ENCODE measurements around the gene RRAGD.

DNA sequence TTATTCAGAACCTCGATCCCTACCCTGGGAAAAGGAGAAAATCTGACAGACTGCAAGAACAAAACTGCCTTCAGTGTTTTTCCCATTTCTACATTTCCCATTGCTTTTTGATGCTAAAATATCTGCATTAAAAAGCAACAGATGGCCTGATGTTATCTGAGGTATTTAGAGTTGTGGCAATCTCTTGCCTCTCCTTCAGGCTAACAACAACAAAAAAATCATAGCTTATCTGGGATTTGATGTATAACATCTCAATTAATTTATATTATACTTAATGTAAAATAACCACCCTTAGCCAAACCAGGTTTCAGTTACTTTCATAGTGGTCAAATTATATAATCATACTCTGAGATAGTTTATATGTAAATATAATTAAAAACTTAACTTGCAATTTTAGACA lies 81.2 kb downstream of the RRAGD start:
- TF ChIP-seq, protein P1, sequence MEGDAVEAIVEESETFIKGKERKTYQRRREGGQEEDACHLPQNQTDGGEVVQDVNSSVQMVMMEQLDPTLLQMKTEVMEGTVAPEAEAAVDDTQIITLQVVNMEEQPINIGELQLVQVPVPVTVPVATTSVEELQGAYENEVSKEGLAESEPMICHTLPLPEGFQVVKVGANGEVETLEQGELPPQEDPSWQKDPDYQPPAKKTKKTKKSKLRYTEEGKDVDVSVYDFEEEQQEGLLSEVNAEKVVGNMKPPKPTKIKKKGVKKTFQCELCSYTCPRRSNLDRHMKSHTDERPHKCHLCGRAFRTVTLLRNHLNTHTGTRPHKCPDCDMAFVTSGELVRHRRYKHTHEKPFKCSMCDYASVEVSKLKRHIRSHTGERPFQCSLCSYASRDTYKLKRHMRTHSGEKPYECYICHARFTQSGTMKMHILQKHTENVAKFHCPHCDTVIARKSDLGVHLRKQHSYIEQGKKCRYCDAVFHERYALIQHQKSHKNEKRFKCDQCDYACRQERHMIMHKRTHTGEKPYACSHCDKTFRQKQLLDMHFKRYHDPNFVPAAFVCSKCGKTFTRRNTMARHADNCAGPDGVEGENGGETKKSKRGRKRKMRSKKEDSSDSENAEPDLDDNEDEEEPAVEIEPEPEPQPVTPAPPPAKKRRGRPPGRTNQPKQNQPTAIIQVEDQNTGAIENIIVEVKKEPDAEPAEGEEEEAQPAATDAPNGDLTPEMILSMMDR (conservative IDR thresholded peaks at IDR 0.05), result no peak
- TF ChIP-seq EZH2 (IDR thresholded peaks at IDR 0.05; ENCODE audit: low read depth), result no peak

Data from PC-9 (cell line).